Erythroblast (primary cell): ENCODE results near the gene AGPS.

Experiments
- GATA1 ChIP-seq: IDR thresholded peaks from 2 replicates; pipeline ENCODE4 v1.6.1; 2011; ENCODE audit warnings: low read depth, mild to moderate bottlenecking, control low read depth, low read length, moderate library complexity
- POLR2A ChIP-seq: IDR thresholded peaks from 2 replicates; pipeline ENCODE4 v1.6.1; 2011; ENCODE audit warnings: mild to moderate bottlenecking, low read length

DNA sequence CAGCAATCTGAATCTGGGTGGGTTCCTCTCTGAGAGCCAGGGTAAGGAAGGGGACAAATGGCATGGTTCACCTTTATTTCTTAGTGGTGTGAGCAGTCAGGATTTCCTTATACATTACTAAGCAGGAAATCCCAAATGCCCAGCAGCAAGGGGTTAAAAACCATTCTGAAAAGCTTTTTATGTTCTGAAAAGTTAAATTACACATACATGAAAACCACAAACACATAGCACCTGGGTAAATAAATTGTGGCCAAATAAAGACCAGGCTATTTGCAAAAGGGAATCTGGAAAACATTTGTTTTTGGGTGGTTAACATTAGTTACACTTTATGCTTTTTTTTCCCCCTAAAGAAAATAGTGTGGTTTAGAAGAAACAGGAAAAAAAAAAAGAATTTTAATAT, 156.1 kb downstream of the AGPS start:
- TF ChIP-seq POLR2A (no peak), GATA1 (no peak)
